ENCODE data around the gene CDKN2A. TPM values are rescaled to one million over a fixed set of nuclear protein-coding genes. Genes with fewer than 3 reads are reported as not detected.

CDKN2A gene
- total RNA-seq, 5 donors from 2014 or later (not counting 1 experiment from before 2014, with no cell fraction given), result 3.6 to 9.3 (median 4.6) TPM

- under 1% methylated on average over 49 of the region's 56 CpGs for WGBS (ENCODE audit: insufficient coverage)
- peaks cover 9 to 21% of the 10 kb centered on the region in 2 experiments for H3K27me3 ChIP-seq (replicated peaks in 1 of 2; ENCODE audit: control insufficient read depth in 2 of 2, extremely low read depth in 1 of 2, insufficient read depth in 2 of 2, low read length in 1 of 2)
- H3K4me1 Mint-ChIP-seq, result peaks cover 16 to 17% (median 17%) of the 10 kb centered on the region in 3 donors
- peaks cover 2 to 20% of the 10 kb centered on the region in 2 experiments for H3K4me1 ChIP-seq (ENCODE audit: control insufficient read depth in 1 of 2, extremely low read depth in 1 of 2, insufficient read depth in 2 of 2, low read length in 2 of 2)
- no peaks in the 10 kb centered on the region for H3K36me3 Mint-ChIP-seq
- DNase-seq (peak; percentile 36 to 88 (median 69)), ATAC-seq (replicated peaks in 1 of 4) (peak; percentile 73 to 81 (median 76))
- peak overlapping the region; percentile 91 to 96 (median 93) for H3K4me3 Mint-ChIP-seq
- H3K9me3 Mint-ChIP-seq, result no peaks in the 10 kb centered on the region
- H3K27ac ChIP-seq (ENCODE audit: low read length), result peak overlapping the region; percentile 84
- ChIA-PET POLR2A (interaction anchor here (0.6 to 1.0 kb wide), 3 partner anchors 13 to 39 kb away, joined by 3 to 7 read pairs (median 5); no protein-coding TSS in a partner anchor), CTCF (interaction anchor here (0.6 to 4.3 kb wide), 6 partner anchors 12 to 497 kb away, joined by 3 to 24 read pairs (median 4); partner anchors contain the start of gene CDKN2B (in 1 of the 2))
- H3K36me3 ChIP-seq (ENCODE audit: control insufficient read depth in 2 of 2, extremely low read depth in 1 of 2, insufficient read depth in 1 of 2, low read length in 1 of 2), result no peaks in the 10 kb centered on the region
- peak overlapping the region; percentile 86 to 94 for H3K27ac Mint-ChIP-seq
- peak overlapping the region; percentile 90 to 99 for H3K4me3 ChIP-seq (ENCODE audit: control insufficient read depth in 1 of 2, extremely low read depth in 1 of 2, low read length in 1 of 2)
- H3K9me3 ChIP-seq, result no peaks in the 10 kb centered on the region
- peaks cover 3 to 6% of the 10 kb centered on the region in 2 donors for H3K27me3 Mint-ChIP-seq
These were observed 944 bp upstream of the CDKN2A start for GRCh38 chr9:21995006-21995665.

- Mint-ChIP-seq H3K27me3 (peaks cover 8 to 12% of the 10 kb centered on the region in 2 donors), H3K4me1 (peaks cover 16 to 22% (median 17%) of the 10 kb centered on the region in 3 donors), H3K36me3 (no peaks in the 10 kb centered on the region), H3K9me3 (no peaks in the 10 kb centered on the region), H3K27ac (peak within 1 kb of the TSS; percentile 86 to 94), H3K4me3 (peak within 1 kb of the TSS; percentile 91 to 96 (median 93))
- Histone ChIP-seq H3K4me1 (ENCODE audit: control insufficient read depth in 1 of 2, extremely low read depth in 1 of 2, insufficient read depth in 2 of 2, low read length in 2 of 2) (peaks cover 2 to 22% of the 10 kb centered on the region in 2 experiments), H3K4me3 (ENCODE audit: control insufficient read depth in 1 of 2, extremely low read depth in 1 of 2, low read length in 1 of 2) (peak within 1 kb of the TSS; percentile 90 to 99), H3K27me3 (replicated peaks in 1 of 2; ENCODE audit: control insufficient read depth in 2 of 2, extremely low read depth in 1 of 2, insufficient read depth in 2 of 2, low read length in 1 of 2) (peaks cover 14 to 25% of the 10 kb centered on the region in 2 experiments), H3K36me3 (ENCODE audit: control insufficient read depth in 2 of 2, extremely low read depth in 1 of 2, insufficient read depth in 1 of 2, low read length in 1 of 2) (no peaks in the 10 kb centered on the region), H3K27ac (ENCODE audit: low read length) (peak within 1 kb of the TSS; percentile 84), H3K9me3 (no peaks in the 10 kb centered on the region)
- peak in 10 of 35 experiments; percentile 17 to 63 (median 23) for DNase-seq
- ChIA-PET POLR2A (interaction anchor here (0.5 to 0.7 kb wide), 3 partner anchors 12 to 40 kb away, joined by 5 to 9 read pairs (median 7); no protein-coding TSS in a partner anchor), CTCF (interaction anchor here (0.6 to 4.3 kb wide), 6 partner anchors 11 to 496 kb away, joined by 3 to 24 read pairs (median 4); partner anchors contain the start of gene CDKN2B (in 1 of the 2))
- ATAC-seq (replicated peaks in 1 of 4), result peak; percentile 52 to 59 (median 55)
- WGBS (ENCODE audit: insufficient coverage), result under 1% methylated on average over 35 of the region's 43 CpGs
These were observed 389 bp upstream of the CDKN2A start, which contains the start of gene CDKN2B-AS1 for GRCh38 chr9:21994556-21995005. TSS of gene CDKN2B-AS1 (plus strand) at chr9:21994791.

GRCh38 chr9:21993007-21993406 is 1.2 kb downstream of the CDKN2A start:
- ATAC-seq (replicated peaks in 1 of 4), result no peak
- ChIA-PET POLR2A (interaction anchor here (0.6 to 0.7 kb wide), 2 partner anchors 589 to 629 kb away, joined by 3 read pairs; no protein-coding TSS in a partner anchor), CTCF (interaction anchor here in 1 of 2 donors (1.0 kb wide), 1 partner anchor 16 kb away, joined by 3 read pairs; the partner anchor contains the start of gene CDKN2B)
- 78% methylated on average over 1 of the region's 4 CpGs for WGBS (ENCODE audit: insufficient coverage)
- H3K27ac ChIP-seq (ENCODE audit: low read length), result no peak overlapping the region
- no peaks in the 10 kb centered on the region for H3K36me3 Mint-ChIP-seq
- no peak overlapping the region for H3K4me3 ChIP-seq (ENCODE audit: control insufficient read depth in 1 of 2, extremely low read depth in 1 of 2, low read length in 1 of 2)
- DNase-seq, result no peak
- peaks cover 18 to 35% of the 10 kb centered on the region in 2 experiments for H3K27me3 ChIP-seq (replicated peaks in 1 of 2; ENCODE audit: control insufficient read depth in 2 of 2, extremely low read depth in 1 of 2, insufficient read depth in 2 of 2, low read length in 1 of 2)
- no peaks in the 10 kb centered on the region for H3K9me3 Mint-ChIP-seq
- H3K4me1 ChIP-seq (ENCODE audit: control insufficient read depth in 1 of 2, extremely low read depth in 1 of 2, insufficient read depth in 2 of 2, low read length in 2 of 2), result peaks cover 2 to 22% of the 10 kb centered on the region in 2 experiments
- H3K27ac Mint-ChIP-seq, result no peak overlapping the region
- H3K4me3 Mint-ChIP-seq, result peak overlapping the region; percentile 69 to 96 (median 93)
- H3K36me3 ChIP-seq (ENCODE audit: control insufficient read depth in 2 of 2, extremely low read depth in 1 of 2, insufficient read depth in 1 of 2, low read length in 1 of 2), result no peaks in the 10 kb centered on the region
- peaks cover 2% of the 10 kb centered on the region for H3K9me3 ChIP-seq
- H3K4me1 Mint-ChIP-seq, result peaks cover 16 to 24% (median 19%) of the 10 kb centered on the region in 3 donors
- peaks cover 21 to 26% of the 10 kb centered on the region in 2 donors for H3K27me3 Mint-ChIP-seq

GRCh38 chr9:21991072-21991959 is 2.9 kb downstream of the CDKN2A start:
- Histone ChIP-seq H3K4me1 (ENCODE audit: control insufficient read depth in 1 of 2, extremely low read depth in 1 of 2, insufficient read depth in 2 of 2, low read length in 2 of 2) (peaks cover 2 to 22% of the 10 kb centered on the region in 2 experiments), H3K27ac (ENCODE audit: low read length) (no peak overlapping the region), H3K27me3 (replicated peaks in 1 of 2; ENCODE audit: control insufficient read depth in 2 of 2, extremely low read depth in 1 of 2, insufficient read depth in 2 of 2, low read length in 1 of 2) (peaks cover 18 to 27% of the 10 kb centered on the region in 2 experiments), H3K36me3 (ENCODE audit: control insufficient read depth in 2 of 2, extremely low read depth in 1 of 2, insufficient read depth in 1 of 2, low read length in 1 of 2) (no peaks in the 10 kb centered on the region), H3K4me3 (ENCODE audit: control insufficient read depth in 1 of 2, extremely low read depth in 1 of 2, low read length in 1 of 2) (no peak overlapping the region), H3K9me3 (peaks cover 2% of the 10 kb centered on the region)
- WGBS (ENCODE audit: insufficient coverage), result 50% methylated on average over 1 of the region's 5 CpGs
- Mint-ChIP-seq H3K4me1 (peaks cover 16 to 24% (median 21%) of the 10 kb centered on the region in 3 donors), H3K4me3 (no peak overlapping the region), H3K9me3 (no peaks in the 10 kb centered on the region), H3K27ac (no peak overlapping the region), H3K36me3 (no peaks in the 10 kb centered on the region), H3K27me3 (peaks cover 27 to 37% of the 10 kb centered on the region in 2 donors)
- DNase-seq (no peak), ATAC-seq (replicated peaks in 1 of 4) (no peak)
- CTCF ChIA-PET, result interaction anchor here (0.6 to 0.8 kb wide), 3 partner anchors 8 to 253 kb away, joined by 3 to 4 read pairs (median 3); no protein-coding TSS in a partner anchor
- POLR2A ChIA-PET, result interaction anchor here (0.6 kb wide), 3 partner anchors 20 to 1180 kb away, joined by 4 to 6 read pairs (median 6); no protein-coding TSS in a partner anchor

GRCh38 chr9:21989440-21990189 is 4.6 kb downstream of the CDKN2A start:
- Mint-ChIP-seq H3K27ac (no peak overlapping the region), H3K36me3 (no peaks in the 10 kb centered on the region), H3K9me3 (no peaks in the 10 kb centered on the region), H3K27me3 (peaks cover 33 to 47% of the 10 kb centered on the region in 2 donors), H3K4me1 (peaks cover 8 to 16% (median 15%) of the 10 kb centered on the region in 3 donors), H3K4me3 (no peak overlapping the region)
- peaks cover 14 to 21% of the 10 kb centered on the region in 2 experiments for H3K27me3 ChIP-seq (replicated peaks in 1 of 2; ENCODE audit: control insufficient read depth in 2 of 2, extremely low read depth in 1 of 2, insufficient read depth in 2 of 2, low read length in 1 of 2)
- peaks cover 2% of the 10 kb centered on the region for H3K9me3 ChIP-seq
- 47% methylated on average over 28 of the region's 35 CpGs for WGBS (ENCODE audit: insufficient coverage)
- CTCF ChIA-PET, result interaction anchor here (0.8 kb wide), 2 partner anchors 16 to 18 kb away, joined by 3 read pairs; no protein-coding TSS in a partner anchor
- peaks cover 0 to 13% of the 10 kb centered on the region in 2 experiments for H3K4me1 ChIP-seq (ENCODE audit: control insufficient read depth in 1 of 2, extremely low read depth in 1 of 2, insufficient read depth in 2 of 2, low read length in 2 of 2)
- DNase-seq (no peak), ATAC-seq (replicated peaks in 1 of 4) (no peak)
- no peak overlapping the region for H3K4me3 ChIP-seq (ENCODE audit: control insufficient read depth in 1 of 2, extremely low read depth in 1 of 2, low read length in 1 of 2)
- POLR2A ChIA-PET, result interaction anchor here in 1 of 2 donors (0.7 kb wide), 1 partner anchor 11 kb away, joined by 5 read pairs; no protein-coding TSS in a partner anchor
- no peaks in the 10 kb centered on the region for H3K36me3 ChIP-seq (ENCODE audit: control insufficient read depth in 2 of 2, extremely low read depth in 1 of 2, insufficient read depth in 1 of 2, low read length in 1 of 2)
- H3K27ac ChIP-seq (ENCODE audit: low read length), result no peak overlapping the region

All from T-cell (primary cell).